SK-N-SH treated with all-trans-retinoic acid at 6 μM for 48 hours (cell line): ENCODE data around the gene AKR1A1.

Experiments used
- ZFP30 ChIP-seq: fragments of 450-650 bp; formaldehyde crosslinking; IDR thresholded peaks from 2 replicates; pipeline ENCODE4 v1.5.0; 2022; ENCODE audit warnings: mild to moderate bottlenecking, moderate library complexity
- TF ChIP-seq, protein P1 (sequence below): fragments of 250-450 bp; sonication (Bioruptor Pico); IDR thresholded peaks from 2 replicates; pipeline ENCODE4 v1.5.0; 2020; ENCODE audit warnings: mild to moderate bottlenecking, moderate library complexity

DNA sequence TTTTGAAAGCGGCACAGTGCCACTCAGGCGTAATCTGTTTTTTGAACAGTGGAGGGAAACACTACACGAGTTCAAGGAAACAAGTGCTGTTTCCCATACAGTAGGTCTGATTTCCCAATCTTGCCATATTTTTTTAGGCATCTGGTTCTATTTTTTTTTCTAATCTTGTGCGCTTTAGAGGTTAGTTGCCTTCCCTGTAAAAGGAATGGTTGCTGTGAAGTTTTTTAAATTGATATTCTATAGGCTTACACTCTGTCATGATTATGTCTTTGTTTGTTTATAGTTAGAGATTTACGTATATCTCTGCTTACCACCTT is 34.4 kb downstream of the AKR1A1 start:
- no peak for TF ChIP-seq ZFP30 (CRISPR knock-in tag)
- TF ChIP-seq, protein P1, sequence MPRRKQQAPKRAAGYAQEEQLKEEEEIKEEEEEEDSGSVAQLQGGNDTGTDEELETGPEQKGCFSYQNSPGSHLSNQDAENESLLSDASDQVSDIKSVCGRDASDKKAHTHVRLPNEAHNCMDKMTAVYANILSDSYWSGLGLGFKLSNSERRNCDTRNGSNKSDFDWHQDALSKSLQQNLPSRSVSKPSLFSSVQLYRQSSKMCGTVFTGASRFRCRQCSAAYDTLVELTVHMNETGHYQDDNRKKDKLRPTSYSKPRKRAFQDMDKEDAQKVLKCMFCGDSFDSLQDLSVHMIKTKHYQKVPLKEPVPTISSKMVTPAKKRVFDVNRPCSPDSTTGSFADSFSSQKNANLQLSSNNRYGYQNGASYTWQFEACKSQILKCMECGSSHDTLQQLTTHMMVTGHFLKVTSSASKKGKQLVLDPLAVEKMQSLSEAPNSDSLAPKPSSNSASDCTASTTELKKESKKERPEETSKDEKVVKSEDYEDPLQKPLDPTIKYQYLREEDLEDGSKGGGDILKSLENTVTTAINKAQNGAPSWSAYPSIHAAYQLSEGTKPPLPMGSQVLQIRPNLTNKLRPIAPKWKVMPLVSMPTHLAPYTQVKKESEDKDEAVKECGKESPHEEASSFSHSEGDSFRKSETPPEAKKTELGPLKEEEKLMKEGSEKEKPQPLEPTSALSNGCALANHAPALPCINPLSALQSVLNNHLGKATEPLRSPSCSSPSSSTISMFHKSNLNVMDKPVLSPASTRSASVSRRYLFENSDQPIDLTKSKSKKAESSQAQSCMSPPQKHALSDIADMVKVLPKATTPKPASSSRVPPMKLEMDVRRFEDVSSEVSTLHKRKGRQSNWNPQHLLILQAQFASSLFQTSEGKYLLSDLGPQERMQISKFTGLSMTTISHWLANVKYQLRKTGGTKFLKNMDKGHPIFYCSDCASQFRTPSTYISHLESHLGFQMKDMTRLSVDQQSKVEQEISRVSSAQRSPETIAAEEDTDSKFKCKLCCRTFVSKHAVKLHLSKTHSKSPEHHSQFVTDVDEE (CRISPR knock-in tag): no peak
